HK-2 (cell line): ENCODE data around the gene OR6K2.

Source experiments
- DNase-seq: peaks from one replicate; pipeline ENCODE4 v3.0.0-alpha.2; 2018; ENCODE audit not compliant: unreplicated experiment

Gene OR6K2

DNA sequence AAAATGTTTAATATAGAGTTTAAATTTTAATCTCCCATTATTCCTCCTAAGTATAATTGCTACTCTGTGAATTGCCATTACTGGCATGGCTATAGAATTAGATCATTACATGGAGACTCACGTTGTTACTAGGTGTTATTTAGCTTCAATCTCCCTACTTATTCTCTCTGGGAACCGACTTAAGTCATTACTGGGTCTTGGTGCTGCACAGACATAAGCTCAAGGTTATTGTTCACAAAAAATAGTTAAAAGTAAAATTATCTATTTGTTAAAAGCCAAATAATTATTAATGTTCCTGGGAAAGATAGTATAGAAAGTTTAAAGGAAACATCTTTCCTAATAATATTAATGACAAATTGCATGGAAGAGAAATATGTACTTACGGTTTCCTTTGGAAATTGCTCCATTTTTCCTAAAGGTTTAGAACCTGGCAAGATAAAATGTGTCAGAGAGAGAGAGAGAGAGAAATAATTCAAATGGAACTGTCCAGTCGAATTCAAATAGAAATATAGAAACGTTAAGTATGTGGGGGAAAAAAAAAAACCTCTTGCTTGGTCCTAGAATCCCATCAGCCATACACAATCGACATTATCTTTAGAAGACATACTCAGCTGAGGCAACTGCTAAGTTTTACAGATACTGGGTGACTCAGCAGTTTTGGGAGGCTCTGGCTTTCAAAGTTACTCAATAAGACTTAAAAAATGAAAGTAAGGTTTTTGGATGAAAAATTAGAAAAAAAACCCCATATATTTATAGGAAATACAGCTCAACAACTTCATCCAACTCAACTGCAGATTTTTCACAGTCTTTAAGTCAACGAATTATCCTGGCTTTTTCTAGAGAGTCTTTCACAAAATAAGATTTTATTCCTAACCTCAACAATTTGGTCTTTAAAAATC lies 14.1 kb downstream of the OR6K2 start, which contains the start of gene SPTA1:
SPTA1 (minus strand) TSS at position 605 of the 899 bp plus-strand sequence; CDS start at position 407, 198 bp downstream.
- no peak for DNase-seq

DNA sequence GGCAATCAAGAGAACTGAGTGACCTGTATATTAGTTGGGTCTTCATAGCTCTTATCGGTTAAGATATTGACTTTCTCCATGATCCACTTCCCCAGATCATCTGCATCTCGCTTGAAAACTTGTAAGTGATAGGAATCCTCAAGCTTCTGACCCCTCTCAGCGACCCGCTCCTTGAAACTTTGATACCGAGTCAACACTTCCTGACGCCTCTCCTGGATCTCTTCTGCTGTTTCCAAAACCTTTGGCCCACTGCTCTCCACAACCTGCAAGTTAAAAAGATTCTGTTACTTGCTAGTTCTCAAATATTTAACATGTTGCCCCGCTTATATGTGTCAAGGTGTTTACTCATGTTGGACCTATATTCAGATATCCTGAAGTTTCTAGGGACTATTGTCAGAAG lies 15.4 kb downstream of the OR6K2 start:
- DNase-seq, result no peak

DNA sequence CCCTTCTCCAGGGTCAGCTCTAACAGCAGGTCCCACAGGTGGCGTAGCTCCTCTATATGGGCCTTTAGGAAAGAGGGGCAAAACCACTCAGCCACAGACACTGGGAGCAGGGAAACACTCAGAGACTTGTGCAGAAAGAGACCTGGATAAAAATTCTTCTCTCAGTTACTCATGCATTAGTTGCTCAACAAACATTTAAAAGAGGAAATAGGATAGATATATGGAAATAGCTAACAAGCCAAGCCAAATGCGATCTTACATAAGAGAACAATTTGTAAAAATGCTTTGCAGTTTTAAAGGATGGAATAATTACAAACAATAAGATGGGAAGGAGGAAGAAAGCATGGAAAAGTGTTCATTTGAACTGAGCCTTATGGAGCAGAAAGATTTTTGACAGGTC lies 18.8 kb downstream of the OR6K2 start:
- no peak for DNase-seq

DNA sequence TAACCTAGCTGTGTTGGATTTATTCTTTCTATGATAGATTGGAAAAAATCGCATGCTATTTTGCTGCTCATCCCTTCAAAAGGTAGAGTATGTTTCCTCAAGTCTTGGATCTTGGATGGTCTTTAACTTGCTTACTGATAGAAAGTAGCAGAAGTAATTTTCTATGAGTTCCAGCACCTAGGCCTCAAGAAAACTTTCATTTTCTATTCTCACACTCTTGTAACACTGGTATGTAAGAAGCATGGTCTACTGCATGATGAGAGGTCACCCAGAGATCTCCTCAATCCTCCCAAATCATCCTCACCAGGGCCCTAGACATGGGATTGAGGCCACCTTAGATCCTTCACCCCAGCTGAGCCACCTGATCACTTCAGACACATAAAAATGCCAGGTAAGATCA lies 21.2 kb downstream of the OR6K2 start:
- DNase-seq, result no peak

DNA sequence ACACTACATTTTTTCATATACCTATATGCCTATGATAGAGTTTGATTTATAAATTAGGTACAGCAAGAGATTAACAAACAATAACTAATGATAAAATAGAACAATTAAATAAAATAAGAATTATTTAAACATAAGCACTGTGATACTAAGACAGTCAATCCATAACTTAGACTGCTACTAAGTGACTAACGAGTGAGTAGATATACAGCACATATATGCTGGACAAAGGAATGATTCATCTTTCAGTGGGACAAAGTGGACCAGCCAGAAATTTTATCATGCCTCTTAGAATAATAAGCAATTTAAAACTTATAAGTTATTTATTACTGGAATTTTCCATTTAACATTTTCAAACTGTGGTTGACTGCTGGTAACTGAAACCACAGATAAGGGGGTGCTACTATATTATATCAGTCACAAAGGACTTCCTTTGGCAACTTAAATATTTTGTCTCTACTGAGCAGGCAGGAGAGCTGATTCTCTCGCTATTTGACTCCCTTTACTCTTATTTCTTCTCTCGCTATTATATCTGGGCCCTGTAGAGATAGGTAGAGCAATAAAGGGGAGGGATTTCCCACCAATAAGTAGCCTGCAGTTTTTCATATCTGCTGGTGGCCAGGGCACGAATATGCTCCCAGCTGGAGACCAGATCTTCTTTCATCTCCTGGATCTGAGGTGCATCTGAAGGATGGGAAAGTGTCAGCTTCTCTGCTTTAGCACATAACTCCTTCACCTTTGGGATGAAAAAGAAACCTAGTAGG lies 24.7 kb downstream of the OR6K2 start:
- DNase-seq, result no peak

DNA sequence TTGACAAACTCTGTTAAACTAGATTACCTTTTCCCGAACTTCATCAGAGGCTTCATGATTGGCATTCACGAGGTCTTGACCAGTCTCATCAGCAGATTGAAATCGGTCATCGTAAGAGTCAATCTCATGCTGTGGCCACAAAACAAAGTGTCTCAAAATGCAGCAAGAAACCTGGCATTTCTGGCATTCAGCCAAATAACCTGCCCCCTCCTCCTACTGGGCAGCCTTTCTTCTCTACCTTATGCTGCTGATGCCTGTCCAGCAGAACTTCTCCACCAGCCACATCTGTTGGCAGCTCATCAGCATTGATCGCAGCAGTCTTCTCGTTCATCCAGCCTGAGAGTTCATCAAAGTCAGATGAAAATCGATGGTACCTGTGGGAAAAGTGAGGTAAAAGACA lies 26.1 kb downstream of the OR6K2 start:
- no peak for DNase-seq

DNA sequence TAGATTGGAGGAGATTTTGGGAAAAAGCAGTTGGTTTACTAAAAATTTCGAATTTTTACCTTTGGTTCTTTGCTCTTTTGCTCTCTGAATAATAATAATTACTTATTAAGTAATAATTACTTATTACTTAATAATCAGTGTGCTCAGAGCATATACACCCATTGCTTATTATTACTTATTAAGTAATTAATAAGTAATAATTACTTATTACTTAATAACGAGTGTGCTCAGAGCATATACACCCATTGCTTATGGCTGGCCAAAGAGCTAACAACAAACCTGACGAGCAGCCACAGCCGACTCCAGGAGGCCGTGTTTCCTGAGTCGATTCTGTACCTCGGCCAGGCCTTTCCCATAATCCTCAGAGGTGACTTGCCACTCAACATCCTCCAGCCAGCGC lies 34.4 kb downstream of the OR6K2 start:
- DNase-seq, result no peak

DNA sequence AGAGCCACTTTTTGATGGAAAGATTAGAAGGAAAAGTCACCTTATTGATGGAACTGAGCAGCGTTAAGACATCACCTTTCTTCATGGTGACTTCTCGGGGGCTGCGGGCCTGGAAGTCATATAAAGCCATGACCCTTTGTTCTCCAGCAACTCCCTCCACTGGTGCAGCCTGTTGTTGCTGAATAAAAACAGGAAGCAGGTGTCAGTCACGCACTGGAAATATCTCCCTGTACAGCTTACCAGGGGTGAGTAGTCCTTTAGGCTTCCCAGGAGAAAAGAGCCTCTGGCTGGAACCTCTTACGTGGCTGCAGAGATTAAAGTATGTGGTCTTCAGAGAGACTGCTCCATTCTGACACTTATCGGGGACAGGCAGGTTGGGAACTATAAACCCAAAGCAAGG lies 45.9 kb downstream of the OR6K2 start:
- DNase-seq, result no peak

DNA sequence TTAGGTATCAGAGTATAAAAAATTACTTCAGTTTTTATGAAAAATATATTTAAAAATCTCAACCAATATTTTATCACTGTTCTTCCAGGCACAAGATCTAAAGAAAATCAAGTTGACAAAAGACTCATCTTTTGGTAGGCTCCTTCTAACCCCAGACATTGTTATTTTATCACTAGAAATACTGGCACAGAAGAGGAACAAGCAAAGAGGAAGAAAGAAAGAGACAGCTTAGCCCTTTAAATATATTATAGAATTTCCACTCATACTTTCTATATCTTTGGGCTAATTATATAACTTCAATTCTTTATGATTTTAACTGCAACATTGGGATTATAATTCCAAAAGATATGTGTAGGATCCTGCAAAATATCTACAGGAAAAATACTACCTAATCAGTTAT lies 46.4 kb downstream of the OR6K2 start:
- no peak for DNase-seq

DNA sequence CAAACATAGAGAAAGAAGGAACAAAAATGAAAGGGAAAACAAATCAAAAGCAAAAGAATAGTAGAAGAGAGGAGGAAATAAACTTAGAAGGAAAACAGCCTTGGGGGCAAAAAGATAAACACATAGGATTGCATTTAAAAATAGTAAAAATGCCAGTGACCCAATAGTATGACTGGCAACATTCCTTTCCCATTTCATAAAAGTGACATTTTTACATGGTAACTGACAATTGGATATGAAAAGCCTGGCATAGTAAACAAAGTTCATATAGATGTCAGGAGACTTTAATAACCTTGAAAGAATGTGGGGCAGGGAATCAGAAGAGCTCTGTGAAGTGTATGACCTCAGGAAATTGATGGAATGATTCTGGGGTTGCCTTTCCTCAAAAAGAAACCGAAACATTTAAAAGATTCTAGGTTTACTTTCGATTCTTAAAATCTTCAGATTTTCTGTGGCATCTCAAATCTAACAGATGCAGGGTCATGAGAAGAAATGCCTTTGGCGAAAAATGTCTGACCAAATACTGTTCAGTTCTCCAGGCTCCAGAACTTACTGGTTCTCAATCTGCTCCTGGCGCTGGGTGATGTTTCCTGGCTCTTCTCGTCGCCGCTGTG lies 47.6 kb downstream of the OR6K2 start:
- DNase-seq, result no peak
